Upper lobe of left lung (tissue), 4 donors: Measurements from ENCODE around the gene FAM185A.

Experiments
- POLR2A ChIP-seq, 4 donors: fragments of 450-650 bp; IDR thresholded peaks; one replicate each; pipeline ENCODE4 v1.5.1; 2016 to 2017; ENCODE audit warnings: antibody characterized with exemption in 4 of 4, mild to moderate bottlenecking in 2 of 4
- TF ChIP-seq, protein P1 (sequence below), 6 experiments: fragments of 450-650 bp in 4 of 6; fragments of 200-600 bp in 2 of 6; sonication (generic) in 2 of 6; IDR thresholded peaks; one replicate each; pipeline ENCODE4 v1.5.1; 2016 to 2019; ENCODE audit warnings: antibody characterized with exemption in 6 of 6

DNA sequence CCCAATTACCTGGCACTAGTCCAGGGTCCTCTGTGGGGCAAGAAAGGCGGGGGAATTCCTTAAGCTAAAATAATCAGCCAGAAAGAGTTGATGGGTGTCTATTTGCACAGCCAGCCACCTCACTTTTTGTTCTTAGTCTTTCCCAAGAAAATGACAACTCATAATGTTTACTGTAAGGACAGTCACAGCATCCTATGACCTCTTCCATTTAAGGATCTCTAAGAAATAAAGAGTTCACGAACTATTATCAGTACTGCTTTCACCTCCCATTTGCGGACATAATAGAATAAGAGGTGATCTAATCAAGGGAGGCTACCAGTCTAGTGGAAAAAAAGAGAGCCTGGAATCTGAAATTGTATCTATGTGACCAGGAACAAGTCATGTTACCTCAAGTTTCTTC, 91.6 kb downstream of the FAM185A start:
- TF ChIP-seq, protein P1, sequence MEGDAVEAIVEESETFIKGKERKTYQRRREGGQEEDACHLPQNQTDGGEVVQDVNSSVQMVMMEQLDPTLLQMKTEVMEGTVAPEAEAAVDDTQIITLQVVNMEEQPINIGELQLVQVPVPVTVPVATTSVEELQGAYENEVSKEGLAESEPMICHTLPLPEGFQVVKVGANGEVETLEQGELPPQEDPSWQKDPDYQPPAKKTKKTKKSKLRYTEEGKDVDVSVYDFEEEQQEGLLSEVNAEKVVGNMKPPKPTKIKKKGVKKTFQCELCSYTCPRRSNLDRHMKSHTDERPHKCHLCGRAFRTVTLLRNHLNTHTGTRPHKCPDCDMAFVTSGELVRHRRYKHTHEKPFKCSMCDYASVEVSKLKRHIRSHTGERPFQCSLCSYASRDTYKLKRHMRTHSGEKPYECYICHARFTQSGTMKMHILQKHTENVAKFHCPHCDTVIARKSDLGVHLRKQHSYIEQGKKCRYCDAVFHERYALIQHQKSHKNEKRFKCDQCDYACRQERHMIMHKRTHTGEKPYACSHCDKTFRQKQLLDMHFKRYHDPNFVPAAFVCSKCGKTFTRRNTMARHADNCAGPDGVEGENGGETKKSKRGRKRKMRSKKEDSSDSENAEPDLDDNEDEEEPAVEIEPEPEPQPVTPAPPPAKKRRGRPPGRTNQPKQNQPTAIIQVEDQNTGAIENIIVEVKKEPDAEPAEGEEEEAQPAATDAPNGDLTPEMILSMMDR (IDR thresholded peaks at IDR 0.05), result no peak
- TF ChIP-seq POLR2A (IDR thresholded peaks at IDR 0.05), result no peak
